CD4-positive, alpha-beta T cell treated with Interleukin-17A for 4 hours (primary cell): ENCODE data around the gene MCM3AP.

Experiments used
- DNase-seq: peaks from one replicate; pipeline ENCODE4 v3.0.0-alpha.2; 2020; ENCODE audit warnings: mixed read lengths

Gene MCM3AP

GRCh38 chr21:46215436-46216131, 69.8 kb downstream of the MCM3AP start:
- DNase-seq: no peak

GRCh38 chr21:46214478-46215340, 70.7 kb downstream of the MCM3AP start:
- no peak for DNase-seq

DNA sequence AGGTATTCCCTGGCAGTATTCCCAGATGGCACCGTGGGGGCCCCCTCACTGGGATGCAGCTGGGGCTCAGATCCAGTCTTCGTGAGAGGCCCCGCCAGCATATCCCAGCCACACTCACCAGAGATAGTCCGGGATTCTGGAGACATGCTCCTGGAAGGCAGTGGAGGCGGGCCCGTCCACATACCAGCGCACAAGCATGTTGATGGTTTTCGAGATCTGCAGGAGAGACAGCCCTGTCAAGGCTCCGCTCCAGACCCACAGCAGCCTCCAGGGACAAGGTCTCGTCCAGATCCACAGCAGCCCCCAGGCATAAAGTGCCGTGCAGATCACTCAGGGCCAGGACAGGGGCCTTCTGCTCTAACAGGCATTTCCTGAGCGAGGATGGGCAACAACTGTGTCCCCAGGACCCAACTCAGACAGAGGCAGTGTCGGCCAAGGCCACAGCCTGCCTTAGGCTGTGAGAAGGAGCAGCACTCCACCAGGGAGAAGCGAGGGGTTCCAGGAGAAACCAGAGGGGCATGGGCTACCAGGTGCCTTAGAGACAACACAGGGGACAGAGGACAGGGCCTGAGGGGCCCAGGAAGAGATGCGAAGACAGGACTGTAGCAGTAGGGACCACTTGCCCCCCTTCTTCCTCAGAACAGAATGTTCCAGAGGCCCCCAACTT, 71.7 kb downstream of the MCM3AP start:
- DNase-seq: no peak

DNA sequence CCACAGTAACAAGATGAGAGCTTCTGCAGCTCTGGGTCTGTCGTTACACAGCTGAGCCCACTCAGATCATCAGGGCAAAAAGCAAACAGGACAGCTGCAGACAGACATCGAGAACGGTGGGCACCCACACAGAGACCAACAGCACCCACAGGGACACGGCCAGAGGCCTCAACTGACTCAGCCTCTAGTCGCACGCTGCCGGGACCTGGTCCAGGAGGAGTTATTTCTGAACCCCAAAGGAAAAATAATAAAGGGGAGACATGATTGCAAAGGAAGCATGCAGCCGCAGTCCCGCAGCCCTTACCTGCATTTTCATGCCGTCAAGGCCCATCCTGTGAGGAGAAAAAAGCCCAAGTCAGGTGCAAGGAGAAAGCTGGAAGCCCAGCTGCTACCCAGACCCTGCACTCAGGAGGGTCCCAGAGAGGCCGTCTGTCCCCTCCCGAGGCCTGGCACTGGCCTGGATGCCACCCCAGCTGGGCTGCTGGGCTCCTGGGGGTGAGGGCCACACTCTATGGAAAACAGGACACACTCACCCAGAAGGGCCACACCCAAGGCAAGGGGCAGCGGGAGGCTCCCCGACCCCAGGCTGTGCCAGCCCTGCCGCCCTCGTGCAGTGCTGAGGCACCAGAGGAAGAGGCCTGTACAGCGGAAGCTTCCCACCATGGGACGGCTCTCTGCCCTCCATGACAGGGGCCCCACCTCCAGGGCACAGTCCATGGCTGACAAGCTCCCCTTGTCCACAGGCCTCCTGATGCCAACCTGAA, 72.5 kb downstream of the MCM3AP start:
- no peak for DNase-seq

DNA sequence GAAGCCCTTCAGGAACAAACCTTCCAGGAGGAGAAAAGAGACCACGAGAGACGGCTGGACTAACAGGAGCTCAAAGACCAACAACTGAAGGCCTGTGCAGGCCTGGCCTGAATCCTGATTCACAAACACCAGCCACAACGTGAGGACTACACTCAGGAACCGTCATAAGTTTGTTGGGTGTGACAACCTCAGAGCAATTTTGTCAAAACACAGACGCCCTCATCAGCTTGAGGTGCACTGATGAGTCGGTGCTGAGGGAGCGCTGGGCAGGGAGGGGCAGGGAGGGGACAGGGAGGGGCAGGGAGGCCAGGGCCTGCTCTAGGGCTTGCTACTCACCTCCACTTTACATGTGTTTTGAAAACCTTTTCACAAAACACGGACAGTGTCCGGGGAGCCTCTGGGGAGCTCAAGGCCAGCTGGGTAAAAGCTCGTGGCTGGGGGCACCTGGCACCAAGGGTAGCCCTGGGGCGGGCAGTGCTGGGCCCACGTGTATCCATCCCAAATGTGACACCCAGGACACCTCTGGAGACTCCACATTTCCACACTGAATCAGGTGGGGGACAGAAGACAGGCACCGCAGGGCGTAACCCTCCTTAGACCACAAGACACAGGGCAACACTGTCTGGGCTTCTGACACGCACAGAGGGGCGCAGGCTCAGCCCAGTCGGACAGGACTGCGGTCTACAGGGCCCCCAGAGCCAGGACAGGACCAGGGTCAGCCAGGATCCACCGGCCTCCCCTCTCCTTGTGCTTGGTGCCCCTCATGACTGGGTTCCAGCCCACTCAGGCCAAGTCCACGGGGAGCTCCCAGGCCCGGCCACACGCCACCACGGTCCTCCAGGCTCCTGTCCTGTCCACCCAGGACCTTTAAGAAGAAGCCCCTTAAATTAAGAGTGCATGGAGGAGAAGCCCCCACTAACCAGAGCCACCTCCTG, 73.4 kb downstream of the MCM3AP start:
- DNase-seq: no peak

DNA sequence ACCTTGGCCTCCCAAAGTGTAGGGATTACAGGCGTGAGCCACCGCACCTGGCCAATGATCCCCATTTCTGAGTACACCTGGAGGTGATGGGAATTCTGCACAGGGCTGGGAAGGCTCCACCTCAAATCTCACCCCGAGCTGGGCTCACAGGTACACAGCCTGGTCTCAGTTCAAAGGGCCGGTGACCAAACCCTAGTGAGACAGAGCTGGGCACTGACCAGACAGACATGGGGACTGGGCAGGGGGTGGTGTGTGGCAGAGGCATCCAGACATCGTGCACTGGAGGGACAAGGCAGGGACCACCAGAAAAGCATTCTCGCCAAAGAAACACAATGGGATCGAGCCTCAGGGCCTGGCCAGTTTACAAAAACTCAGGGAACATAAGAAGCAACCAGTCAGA, 74.0 kb downstream of the MCM3AP start:
- no peak for DNase-seq

GRCh38 chr21:46210378-46211136, 74.9 kb downstream of the MCM3AP start:
- DNase-seq: no peak

- DNase-seq: no peak
Measured at GRCh38 chr21:46208761-46209721, 76.4 kb downstream of the MCM3AP start.

DNA sequence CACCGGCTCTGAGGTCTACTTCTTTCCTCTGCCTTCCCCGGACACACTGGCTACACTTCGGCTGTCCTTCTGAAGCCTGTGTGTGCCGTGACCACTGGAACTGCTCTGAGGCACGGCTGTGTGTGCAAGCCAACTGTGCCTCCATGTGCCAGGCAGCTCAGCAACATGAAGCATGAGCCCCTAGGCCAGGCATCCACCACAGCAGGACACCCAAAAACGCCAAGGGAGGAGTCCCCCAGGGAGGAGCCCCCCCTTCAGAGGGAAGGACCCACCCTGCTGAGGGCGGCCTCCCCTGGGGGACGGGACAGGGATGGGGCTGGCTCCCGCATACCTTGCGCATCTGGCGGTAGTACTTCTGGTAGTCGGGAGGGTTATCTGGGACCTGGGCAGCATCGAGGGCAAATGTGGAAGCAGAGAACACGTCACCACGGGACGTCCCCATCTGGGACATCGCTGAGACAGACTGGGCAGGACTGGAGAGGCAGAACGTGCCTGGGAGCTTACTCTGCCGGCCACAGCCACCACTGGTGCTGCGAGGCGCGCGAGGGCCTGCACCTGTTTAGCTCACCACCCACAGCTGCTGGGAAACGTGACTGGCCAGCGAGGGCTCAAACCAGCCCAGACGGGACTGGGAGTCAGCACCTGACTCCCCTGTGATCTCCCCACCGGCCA, 77.4 kb downstream of the MCM3AP start:
- no peak for DNase-seq

DNA sequence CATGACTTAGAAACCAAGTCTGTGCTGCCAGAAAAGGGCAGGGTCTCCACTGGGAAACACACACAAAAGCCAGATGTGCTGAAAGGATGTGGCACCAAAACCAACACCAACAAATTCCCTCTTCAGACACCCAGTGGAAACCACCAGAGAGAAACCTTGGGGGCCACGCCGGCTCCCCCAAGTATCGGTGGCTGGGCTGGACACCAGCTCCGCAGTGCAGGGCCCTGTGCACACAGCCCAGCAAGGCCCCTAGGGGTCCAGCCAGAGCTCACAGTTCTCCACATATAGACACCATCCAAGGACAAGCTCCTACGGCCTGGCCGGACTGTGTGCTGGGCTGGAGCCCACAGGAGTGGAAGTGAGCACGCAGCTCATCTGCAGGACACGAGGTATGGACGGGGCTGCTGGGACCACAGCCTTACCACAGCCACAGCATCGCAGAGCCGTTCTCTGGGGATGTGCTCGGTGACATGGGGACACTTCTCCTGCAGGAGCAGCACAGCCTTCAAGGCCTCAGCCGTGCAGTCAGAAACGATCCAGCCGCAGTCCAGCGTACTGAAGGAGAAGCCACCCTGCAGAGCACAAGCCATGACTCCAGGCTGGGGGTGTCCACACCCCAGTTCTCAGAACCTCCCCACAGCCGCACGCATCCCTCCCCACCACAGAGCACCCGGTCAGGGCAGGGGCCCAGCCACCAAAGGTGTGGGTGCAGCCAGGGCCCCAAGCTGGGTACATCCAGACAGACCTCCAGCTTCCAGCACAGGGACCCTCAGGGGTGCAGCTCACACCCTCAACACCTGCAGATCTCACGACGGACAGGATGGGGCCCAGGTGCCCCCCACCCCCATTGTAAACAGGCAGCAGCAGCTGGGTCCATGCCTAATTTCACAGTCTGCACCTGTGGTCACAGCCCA, 78.1 kb downstream of the MCM3AP start:
- DNase-seq: no peak

GRCh38 chr21:46206163-46207005, 79.0 kb downstream of the MCM3AP start:
- DNase-seq: no peak

DNA sequence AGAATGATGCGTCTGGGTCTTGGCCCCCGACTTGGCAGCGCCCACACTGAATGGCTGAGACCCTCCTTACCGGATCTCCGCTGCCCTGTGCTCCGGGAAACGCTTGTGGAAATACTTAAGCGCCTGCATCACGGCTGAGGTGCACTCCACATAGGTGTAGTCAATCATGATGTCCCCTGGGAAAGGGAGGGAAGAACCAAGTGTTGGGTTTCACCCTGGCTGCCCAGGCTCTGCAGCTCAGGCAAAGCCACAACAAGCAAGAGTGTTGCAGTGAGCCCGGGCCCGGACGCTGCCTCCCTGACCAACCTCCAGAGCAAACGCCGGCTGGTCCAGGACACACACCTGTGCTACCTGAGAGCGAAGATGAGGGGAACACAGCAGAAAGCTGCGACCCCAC, 79.6 kb downstream of the MCM3AP start:
- DNase-seq: no peak

DNA sequence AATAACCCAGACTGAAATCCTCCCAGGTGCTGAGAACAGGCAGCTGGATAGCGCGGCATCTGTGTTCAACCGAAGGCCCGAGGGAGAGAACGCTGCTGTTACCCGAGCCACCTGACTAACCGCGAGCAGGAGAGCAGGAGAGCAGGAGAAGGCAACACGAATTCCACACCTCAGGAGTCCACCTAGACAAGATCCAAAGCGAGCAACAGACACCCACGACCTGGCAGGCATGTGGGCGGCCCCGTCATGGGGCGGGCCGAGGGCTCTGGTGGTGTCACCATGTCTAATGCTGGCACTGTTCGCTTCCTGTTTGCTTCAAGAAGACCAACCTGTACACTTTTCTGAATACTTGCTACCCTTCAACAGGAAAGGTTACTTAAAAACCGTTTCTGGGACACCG, 80.2 kb downstream of the MCM3AP start:
- no peak for DNase-seq

DNA sequence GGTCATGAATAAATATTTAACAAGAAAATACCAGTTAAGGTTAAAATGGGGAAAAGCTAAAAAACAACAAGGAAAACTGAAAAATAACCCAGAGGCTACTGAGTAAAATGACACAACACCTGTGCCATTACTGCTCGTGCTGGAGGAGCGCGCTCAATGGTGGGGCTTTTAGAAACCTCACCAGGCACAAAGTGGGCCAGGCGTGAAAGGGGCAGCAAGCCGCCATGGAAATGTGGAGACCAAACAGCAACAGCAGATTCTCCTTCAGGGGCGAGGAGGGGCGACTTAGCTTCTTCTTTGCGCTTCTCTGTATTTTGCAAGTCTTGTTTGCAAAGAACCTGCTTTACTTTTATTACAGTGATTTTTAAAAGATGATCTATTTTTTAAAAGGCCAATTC, 82.2 kb downstream of the MCM3AP start:
- DNase-seq: no peak

DNA sequence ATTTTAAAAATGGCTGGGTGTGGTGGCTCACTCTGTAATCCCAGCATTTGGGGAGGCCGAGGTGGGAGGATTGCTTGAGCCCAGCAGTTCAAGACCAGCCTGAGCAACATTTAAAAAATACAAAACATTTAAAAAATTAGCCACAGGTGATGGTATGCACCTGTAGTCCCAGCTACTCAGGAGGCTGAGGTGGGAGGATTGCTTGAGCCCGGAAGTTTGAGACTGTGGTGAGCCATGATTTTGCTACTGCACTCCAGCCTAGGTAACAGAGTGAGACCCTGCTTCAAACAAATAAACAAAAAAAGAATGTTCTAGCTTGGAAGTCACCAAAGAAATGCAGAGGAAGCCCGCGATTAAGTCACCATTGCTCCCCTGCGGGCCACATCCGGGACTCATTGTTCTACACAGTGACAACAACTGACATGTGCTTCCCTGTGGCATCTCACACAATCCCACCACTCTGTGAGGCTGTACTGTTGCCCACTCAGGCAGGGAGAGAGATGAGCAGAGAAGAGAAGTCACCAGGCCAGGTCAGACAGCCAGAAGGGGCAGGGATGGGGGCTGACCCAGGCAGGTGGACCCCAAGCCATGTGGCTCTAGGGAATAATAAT, 82.7 kb downstream of the MCM3AP start:
- no peak for DNase-seq
